ENCODE data around the gene TRAPPC4. TPM values are rescaled to one million over a fixed set of nuclear protein-coding genes. Genes with fewer than 3 reads are reported as not detected.
A peak's percentile ranks its signal among the peaks of the same experiment; 100 is the strongest.

The TRAPPC4 gene
- total and polyA plus RNA-seq, 9 donors: 34.0 to 59.1 (median 55.1) TPM

- H3K27me3 ChIP-seq: no peaks in the 10 kb centered on the region
- no peaks in the 10 kb centered on the region for H3K36me3 ChIP-seq
- intact Hi-C loops (cut with DNase I): loop anchor here in 1 of 4 donors (2.0 kb wide), 1 partner anchor 21 kb away; the partner anchor contains the start of genes RPS25 and TRAPPC4
- 0 to 1% (median 0%) methylated on average over 49 to 54 of the region's 54 CpGs for WGBS, 3 donors
- H3K4me3 ChIP-seq: peak within 1 kb of the TSS; percentile 80
- DNase-seq: peak; percentile 94 to 97 (median 95)
- H3K9me3 ChIP-seq: no peaks in the 10 kb centered on the region
- H3K4me1 ChIP-seq (ENCODE audit: insufficient read depth): peaks cover 7% of the 10 kb centered on the region
- H3K27ac ChIP-seq: peak within 1 kb of the TSS; percentile 63 to 66
- TF ChIP-seq POLR2A (IDR thresholded peaks at IDR 0.05): peak; percentile 57
- peak in 2 of 3 donors; percentile 21 to 23 for TF ChIP-seq CTCF (IDR thresholded peaks at IDR 0.05)
- TF ChIP-seq EP300 (IDR thresholded peaks at IDR 0.05): no peak
These were observed 20.8 kb upstream of the TRAPPC4 start, which contains the start of gene CENATAC for GRCh38 chr11:118997627-118998387. TSS of gene CENATAC (plus strand) at chr11:118998138. CDS start at chr11:118998198, 60 bp downstream.

- Histone ChIP-seq H3K4me3 (peak overlapping the region; percentile 80), H3K4me1 (ENCODE audit: insufficient read depth) (peaks cover 7% of the 10 kb centered on the region), H3K27me3 (no peaks in the 10 kb centered on the region), H3K36me3 (no peaks in the 10 kb centered on the region), H3K27ac (peak overlapping the region; percentile 63 to 66), H3K9me3 (no peaks in the 10 kb centered on the region)
- no peak for DNase-seq
- intact Hi-C loops (cut with DNase I): loop anchor here in 1 of 4 donors (2.0 kb wide), 1 partner anchor 20 kb away; the partner anchor contains the start of genes RPS25 and TRAPPC4
- 1 to 2% (median 1%) methylated on average over 19 of the region's 19 CpGs for WGBS, 3 donors
- TF ChIP-seq EP300 (IDR thresholded peaks at IDR 0.05) (no peak), POLR2A (IDR thresholded peaks at IDR 0.05) (no peak), CTCF (IDR thresholded peaks at IDR 0.05) (no peak)
These were observed 20.2 kb upstream of the TRAPPC4 start for GRCh38 chr11:118998388-118998717.

GRCh38 chr11:118998822-118999221 lies 19.7 kb upstream of the TRAPPC4 start:
- Histone ChIP-seq H3K4me1 (ENCODE audit: insufficient read depth) (peaks cover 7% of the 10 kb centered on the region), H3K27ac (peak overlapping the region in 1 of 2 donors; percentile 66), H3K4me3 (peak overlapping the region; percentile 80), H3K9me3 (no peaks in the 10 kb centered on the region), H3K27me3 (no peaks in the 10 kb centered on the region), H3K36me3 (no peaks in the 10 kb centered on the region)
- intact Hi-C loops (cut with DNase I): loop anchor here in 1 of 4 donors (2.0 kb wide), 1 partner anchor 20 kb away; the partner anchor contains the start of genes RPS25 and TRAPPC4
- 23 to 43% (median 38%) methylated on average over 6 of the region's 6 CpGs for WGBS, 3 donors
- DNase-seq: peak in 1 of 5 donors; percentile 31
- TF ChIP-seq CTCF (IDR thresholded peaks at IDR 0.05): no peak
- TF ChIP-seq EP300 (IDR thresholded peaks at IDR 0.05): no peak
- no peak for TF ChIP-seq POLR2A (IDR thresholded peaks at IDR 0.05)

GRCh38 chr11:119000906-119001305 lies 17.7 kb upstream of the TRAPPC4 start:
- DNase-seq: no peak
- no peaks in the 10 kb centered on the region for H3K9me3 ChIP-seq
- TF ChIP-seq CTCF (IDR thresholded peaks at IDR 0.05) (no peak), POLR2A (IDR thresholded peaks at IDR 0.05) (no peak), EP300 (IDR thresholded peaks at IDR 0.05) (no peak)
- no peaks in the 10 kb centered on the region for H3K36me3 ChIP-seq
- H3K4me1 ChIP-seq (ENCODE audit: insufficient read depth): peaks cover 7% of the 10 kb centered on the region
- no peak overlapping the region for H3K27ac ChIP-seq
- intact Hi-C loops (cut with DNase I): no loop called here
- no peaks in the 10 kb centered on the region for H3K27me3 ChIP-seq
- 58 to 62% (median 61%) methylated on average over 1 of the region's 1 CpG for WGBS, 3 donors
- no peak overlapping the region for H3K4me3 ChIP-seq
